ENCODE data around the gene POLR2J2. TPM values are rescaled to one million over a fixed set of nuclear protein-coding genes. Genes with fewer than 3 reads are reported as not detected.
"Not testable (repeated sequence)": the region's sequence is repeated elsewhere in the genome, so short reads cannot be mapped to it uniquely, and the experiment has no call there.

Gene POLR2J2
- total RNA-seq, 2 experiments from 2014 or later: 76.6 to 81.3 TPM

GRCh38 chr7:102667523-102667922 is 3.9 kb downstream of the POLR2J2 start:
- POLR2A ChIA-PET: not testable (repeated sequence)

GRCh38 chr7:102666850-102667249 is 4.6 kb downstream of the POLR2J2 start:
- H3K36me3 Mint-ChIP-seq (ENCODE audit: low read depth); H3K4me1 ChIP-seq (ENCODE audit: insufficient read depth, low read length); H3K36me3 ChIP-seq (ENCODE audit: insufficient read depth, low read length); CTCF ChIA-PET; H3K27me3 Mint-ChIP-seq; H3K4me1 Mint-ChIP-seq (ENCODE audit: low read depth); H3K9me3 ChIP-seq (ENCODE audit: control insufficient read depth in 1 of 2, insufficient read depth in 1 of 2, low read length in 2 of 2); H3K4me3 ChIP-seq (ENCODE audit: low read length); intact Hi-C loops (cut with DNase I, micrococcal nuclease); H3K9me3 Mint-ChIP-seq; DNase-seq; POLR2A ChIA-PET; H3K27ac ChIP-seq (ENCODE audit: low read depth in 1 of 2, low read length in 2 of 2); H3K27me3 ChIP-seq (ENCODE audit: control insufficient read depth in 1 of 2, insufficient read depth in 2 of 2, low read length in 2 of 2); H3K27ac Mint-ChIP-seq; ATAC-seq (ENCODE audit: poor library complexity); H3K4me3 Mint-ChIP-seq: not testable (repeated sequence)

More at GRCh38 chr7:102667523-102667922, 3.9 kb downstream of the POLR2J2 start:
- H3K4me1 ChIP-seq (ENCODE audit: insufficient read depth, low read length); H3K36me3 ChIP-seq (ENCODE audit: insufficient read depth, low read length); H3K36me3 Mint-ChIP-seq (ENCODE audit: low read depth); H3K4me1 Mint-ChIP-seq (ENCODE audit: low read depth); H3K4me3 Mint-ChIP-seq; H3K27me3 ChIP-seq (ENCODE audit: control insufficient read depth in 1 of 2, insufficient read depth in 2 of 2, low read length in 2 of 2); H3K4me3 ChIP-seq (ENCODE audit: low read length); CTCF ChIA-PET; H3K27ac ChIP-seq (ENCODE audit: low read depth in 1 of 2, low read length in 2 of 2); H3K9me3 ChIP-seq (ENCODE audit: control insufficient read depth in 1 of 2, insufficient read depth in 1 of 2, low read length in 2 of 2); intact Hi-C loops (cut with DNase I, micrococcal nuclease); ATAC-seq (ENCODE audit: poor library complexity); H3K27me3 Mint-ChIP-seq; H3K27ac Mint-ChIP-seq; H3K9me3 Mint-ChIP-seq: not testable (repeated sequence)
- peak in 1 of 14 experiments; percentile 14 for DNase-seq

- H3K36me3 ChIP-seq (ENCODE audit: insufficient read depth, low read length); H3K4me3 ChIP-seq (ENCODE audit: low read length); H3K4me1 Mint-ChIP-seq (ENCODE audit: low read depth); ATAC-seq (ENCODE audit: poor library complexity); intact Hi-C loops (cut with DNase I, micrococcal nuclease); H3K4me1 ChIP-seq (ENCODE audit: insufficient read depth, low read length); H3K27ac Mint-ChIP-seq; H3K27me3 Mint-ChIP-seq; H3K4me3 Mint-ChIP-seq; POLR2A ChIA-PET; H3K36me3 Mint-ChIP-seq (ENCODE audit: low read depth); H3K9me3 Mint-ChIP-seq; H3K27ac ChIP-seq (ENCODE audit: low read depth in 1 of 2, low read length in 2 of 2); H3K9me3 ChIP-seq (ENCODE audit: control insufficient read depth in 1 of 2, insufficient read depth in 1 of 2, low read length in 2 of 2); CTCF ChIA-PET; H3K27me3 ChIP-seq (ENCODE audit: control insufficient read depth in 1 of 2, insufficient read depth in 2 of 2, low read length in 2 of 2): not testable (repeated sequence)
- peak in 1 of 14 experiments; percentile 15 for DNase-seq
Measured at GRCh38 chr7:102664765-102665164, 6.7 kb downstream of the POLR2J2 start.

- H3K9me3 Mint-ChIP-seq; H3K36me3 Mint-ChIP-seq (ENCODE audit: low read depth); H3K27ac Mint-ChIP-seq; CTCF ChIA-PET; DNase-seq; ATAC-seq (ENCODE audit: poor library complexity); H3K4me1 Mint-ChIP-seq (ENCODE audit: low read depth); H3K4me3 ChIP-seq (ENCODE audit: low read length); intact Hi-C loops (cut with DNase I, micrococcal nuclease); H3K36me3 ChIP-seq (ENCODE audit: insufficient read depth, low read length); H3K4me1 ChIP-seq (ENCODE audit: insufficient read depth, low read length); POLR2A ChIA-PET; H3K4me3 Mint-ChIP-seq; H3K27me3 ChIP-seq (ENCODE audit: control insufficient read depth in 1 of 2, insufficient read depth in 2 of 2, low read length in 2 of 2); H3K27ac ChIP-seq (ENCODE audit: low read depth in 1 of 2, low read length in 2 of 2); H3K9me3 ChIP-seq (ENCODE audit: control insufficient read depth in 1 of 2, insufficient read depth in 1 of 2, low read length in 2 of 2); H3K27me3 Mint-ChIP-seq: not testable (repeated sequence)
Measured at GRCh38 chr7:102649924-102650323, 21.5 kb downstream of the POLR2J2 start, which contains the start of gene SPDYE2B. SPDYE2B (plus strand) TSS chr7:102650319; CDS start chr7:102652349, 2,030 bp downstream.

GRCh38 chr7:102647813-102648212 is 23.6 kb downstream of the POLR2J2 start:
- peak in 1 of 14 experiments; percentile 27 for DNase-seq
- H3K36me3 ChIP-seq (ENCODE audit: insufficient read depth, low read length); H3K27ac Mint-ChIP-seq; H3K4me3 ChIP-seq (ENCODE audit: low read length); H3K4me1 Mint-ChIP-seq (ENCODE audit: low read depth); CTCF ChIA-PET; H3K4me1 ChIP-seq (ENCODE audit: insufficient read depth, low read length); H3K9me3 ChIP-seq (ENCODE audit: control insufficient read depth in 1 of 2, insufficient read depth in 1 of 2, low read length in 2 of 2); H3K27me3 ChIP-seq (ENCODE audit: control insufficient read depth in 1 of 2, insufficient read depth in 2 of 2, low read length in 2 of 2); intact Hi-C loops (cut with DNase I, micrococcal nuclease); H3K4me3 Mint-ChIP-seq; H3K36me3 Mint-ChIP-seq (ENCODE audit: low read depth); H3K9me3 Mint-ChIP-seq; H3K27me3 Mint-ChIP-seq; POLR2A ChIA-PET; H3K27ac ChIP-seq (ENCODE audit: low read depth in 1 of 2, low read length in 2 of 2); ATAC-seq (ENCODE audit: poor library complexity): not testable (repeated sequence)

GRCh38 chr7:102643404-102643803 is 28.1 kb downstream of the POLR2J2 start:
- intact Hi-C loops (cut with DNase I, micrococcal nuclease); CTCF ChIA-PET; H3K4me3 ChIP-seq (ENCODE audit: low read length); H3K27ac Mint-ChIP-seq; DNase-seq; H3K9me3 Mint-ChIP-seq; POLR2A ChIA-PET; ATAC-seq (ENCODE audit: poor library complexity); H3K4me1 ChIP-seq (ENCODE audit: insufficient read depth, low read length); H3K27me3 ChIP-seq (ENCODE audit: control insufficient read depth in 1 of 2, insufficient read depth in 2 of 2, low read length in 2 of 2); H3K4me3 Mint-ChIP-seq; H3K27me3 Mint-ChIP-seq; H3K36me3 Mint-ChIP-seq (ENCODE audit: low read depth); H3K27ac ChIP-seq (ENCODE audit: low read depth in 1 of 2, low read length in 2 of 2); H3K4me1 Mint-ChIP-seq (ENCODE audit: low read depth); H3K9me3 ChIP-seq (ENCODE audit: control insufficient read depth in 1 of 2, insufficient read depth in 1 of 2, low read length in 2 of 2); H3K36me3 ChIP-seq (ENCODE audit: insufficient read depth, low read length): not testable (repeated sequence)

- H3K36me3 ChIP-seq (ENCODE audit: insufficient read depth, low read length); H3K36me3 Mint-ChIP-seq (ENCODE audit: low read depth); H3K27me3 ChIP-seq (ENCODE audit: control insufficient read depth in 1 of 2, insufficient read depth in 2 of 2, low read length in 2 of 2); DNase-seq; H3K4me1 Mint-ChIP-seq (ENCODE audit: low read depth); intact Hi-C loops (cut with DNase I, micrococcal nuclease); H3K27me3 Mint-ChIP-seq; CTCF ChIA-PET; POLR2A ChIA-PET; ATAC-seq (ENCODE audit: poor library complexity); H3K4me1 ChIP-seq (ENCODE audit: insufficient read depth, low read length); H3K4me3 Mint-ChIP-seq; H3K27ac ChIP-seq (ENCODE audit: low read depth in 1 of 2, low read length in 2 of 2); H3K9me3 ChIP-seq (ENCODE audit: control insufficient read depth in 1 of 2, insufficient read depth in 1 of 2, low read length in 2 of 2); H3K27ac Mint-ChIP-seq; H3K4me3 ChIP-seq (ENCODE audit: low read length); H3K9me3 Mint-ChIP-seq: not testable (repeated sequence)
Measured at GRCh38 chr7:102642691-102643090, 28.8 kb downstream of the POLR2J2 start, which contains the start of gene UPK3BL1. UPK3BL1 (minus strand) TSS chr7:102642791; CDS start chr7:102642741, 50 bp downstream.
